GM12865 (cell line): ENCODE data around the gene ISYNA1.

Source experiments
- DNase-seq: peaks from one replicate; pipeline ENCODE4 v3.0.0; 2010; ENCODE audit warnings: low read depth
- H3K4me3 ChIP-seq: 2 replicates; pipeline ENCODE4 v1.5.1; 2011; ENCODE audit warnings: mild to moderate bottlenecking, low read depth, low read length, control low read depth
- TF ChIP-seq, protein P1 (sequence below): IDR thresholded peaks from 2 replicates; pipeline ENCODE4 v1.5.1; 2011; ENCODE audit warnings: low read length, control low read depth, low read depth, inconsistent platforms; ENCODE audit not compliant: insufficient read depth; ENCODE audit errors: missing control alignments

ISYNA1 gene

GRCh38 chr19:18422530-18423191, 15.3 kb downstream of the ISYNA1 start:
- DNase-seq, result peak; percentile 55
- TF ChIP-seq, protein P1, sequence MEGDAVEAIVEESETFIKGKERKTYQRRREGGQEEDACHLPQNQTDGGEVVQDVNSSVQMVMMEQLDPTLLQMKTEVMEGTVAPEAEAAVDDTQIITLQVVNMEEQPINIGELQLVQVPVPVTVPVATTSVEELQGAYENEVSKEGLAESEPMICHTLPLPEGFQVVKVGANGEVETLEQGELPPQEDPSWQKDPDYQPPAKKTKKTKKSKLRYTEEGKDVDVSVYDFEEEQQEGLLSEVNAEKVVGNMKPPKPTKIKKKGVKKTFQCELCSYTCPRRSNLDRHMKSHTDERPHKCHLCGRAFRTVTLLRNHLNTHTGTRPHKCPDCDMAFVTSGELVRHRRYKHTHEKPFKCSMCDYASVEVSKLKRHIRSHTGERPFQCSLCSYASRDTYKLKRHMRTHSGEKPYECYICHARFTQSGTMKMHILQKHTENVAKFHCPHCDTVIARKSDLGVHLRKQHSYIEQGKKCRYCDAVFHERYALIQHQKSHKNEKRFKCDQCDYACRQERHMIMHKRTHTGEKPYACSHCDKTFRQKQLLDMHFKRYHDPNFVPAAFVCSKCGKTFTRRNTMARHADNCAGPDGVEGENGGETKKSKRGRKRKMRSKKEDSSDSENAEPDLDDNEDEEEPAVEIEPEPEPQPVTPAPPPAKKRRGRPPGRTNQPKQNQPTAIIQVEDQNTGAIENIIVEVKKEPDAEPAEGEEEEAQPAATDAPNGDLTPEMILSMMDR, result no peak
- H3K4me3 ChIP-seq, result peak overlapping the region; percentile 4; the same call in 1 of the 2 replicates

DNA sequence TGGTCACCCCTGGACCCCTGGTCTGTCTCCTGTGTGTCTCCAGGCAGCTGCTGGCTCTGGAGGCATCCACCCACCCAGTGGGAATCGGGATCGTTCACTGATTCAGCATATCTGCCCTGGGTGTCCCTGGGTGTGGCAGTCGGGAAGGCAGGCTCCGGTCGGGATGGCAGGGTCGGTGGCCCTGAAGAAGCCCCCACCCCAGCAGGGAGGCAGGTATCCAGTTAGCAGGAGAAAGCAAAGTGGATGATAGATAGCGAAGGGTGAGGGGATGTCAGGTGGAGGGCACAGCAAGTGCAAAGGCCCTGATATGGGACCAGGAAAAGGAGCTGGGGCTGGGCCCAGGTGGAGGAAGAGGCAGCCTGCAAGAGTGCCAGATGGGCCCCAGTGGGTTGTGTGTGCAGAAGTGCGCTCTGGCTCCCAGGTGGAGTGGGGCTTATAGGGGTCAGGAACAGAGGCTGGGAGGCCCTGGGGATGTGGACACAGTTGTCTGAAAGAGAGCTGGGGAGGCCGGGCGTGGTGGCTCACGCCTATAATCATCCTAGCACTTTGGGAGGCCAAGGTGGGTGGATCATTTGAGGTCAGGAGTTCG, 16.5 kb downstream of the ISYNA1 start:
- H3K4me3 ChIP-seq, result no peak overlapping the region
- no peak for DNase-seq
- TF ChIP-seq, protein P1, result no peak

- no peak for DNase-seq
- TF ChIP-seq, protein P1, result no peak
- H3K4me3 ChIP-seq, result peak overlapping the region; percentile 65
Observed at GRCh38 chr19:18420930-18421329, 17.0 kb downstream of the ISYNA1 start.

DNA sequence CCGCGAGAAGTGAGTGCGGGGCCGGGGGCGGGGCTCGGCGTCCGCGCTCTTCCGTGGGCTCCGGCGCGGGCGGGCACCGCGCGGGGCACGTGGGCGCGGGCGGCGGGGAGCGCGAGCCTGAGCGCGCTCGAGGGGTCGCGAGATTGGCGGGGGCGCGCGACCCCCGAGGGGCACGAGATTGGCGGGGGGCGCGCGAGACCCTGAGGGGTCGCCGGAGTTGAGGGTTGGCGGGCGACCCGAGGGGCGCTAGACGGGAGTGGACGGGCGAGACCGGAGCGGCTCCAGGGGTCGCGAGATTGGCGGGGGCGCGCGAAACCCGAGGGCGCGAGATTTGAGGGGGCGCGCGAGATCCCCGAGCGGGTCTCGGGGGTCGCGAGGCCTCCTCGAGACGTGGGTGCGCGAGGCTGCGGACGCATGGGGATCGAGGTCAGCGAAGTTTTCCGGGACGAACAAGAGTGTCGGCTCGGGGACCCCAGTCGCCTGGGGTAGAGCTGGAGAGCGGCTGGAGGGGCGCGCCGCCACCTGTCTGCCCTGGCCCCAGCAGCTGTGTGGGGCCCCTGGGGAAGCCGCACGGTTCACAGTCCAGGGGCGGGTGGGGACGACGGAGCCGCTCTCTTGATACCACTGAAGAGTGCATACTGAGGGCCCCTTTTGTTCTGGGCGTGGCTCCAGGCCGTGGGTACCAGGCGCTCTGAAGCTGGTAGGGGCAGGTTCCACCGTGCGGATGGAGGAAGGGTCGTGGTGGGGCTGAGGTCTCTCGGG, 18.1 kb downstream of the ISYNA1 start:
- peak; percentile 55 for DNase-seq
- peak overlapping the region; percentile 65 for H3K4me3 ChIP-seq
- TF ChIP-seq, protein P1, result no peak

DNA sequence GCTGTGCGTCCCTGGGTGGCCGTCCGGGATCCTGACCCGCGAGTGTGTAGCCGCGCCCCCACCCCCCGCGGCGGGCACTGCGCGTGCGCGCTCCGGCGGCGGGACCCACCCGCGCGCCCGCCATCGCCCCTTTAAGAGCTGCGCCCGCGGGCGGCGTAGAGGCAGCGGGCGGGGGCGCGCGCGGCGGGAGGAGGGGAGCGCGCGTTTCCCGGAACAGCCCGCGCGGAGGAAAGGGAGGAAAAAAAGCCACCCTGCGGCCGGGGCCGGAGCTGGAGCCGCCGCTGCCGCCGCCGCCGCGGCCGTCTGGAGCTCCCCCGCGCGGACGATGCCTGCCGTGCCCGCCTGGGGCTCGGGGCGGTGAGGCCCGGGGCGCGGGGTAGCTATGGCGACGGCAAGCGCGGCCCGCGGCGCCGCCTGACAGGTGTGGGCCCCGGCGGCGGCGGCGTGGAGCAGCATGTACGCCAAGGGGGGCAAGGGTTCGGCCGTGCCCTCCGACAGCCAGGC, 18.7 kb downstream of the ISYNA1 start, which contains the start of gene SSBP4:
SSBP4 (plus strand) TSS at position 204 of the 504 bp plus-strand sequence; CDS start at position 455, 251 bp downstream.
- TF ChIP-seq, protein P1, result peak; percentile 34
- DNase-seq, result peak; percentile 85
- H3K4me3 ChIP-seq, result peak within 1 kb of the TSS; percentile 65

DNA sequence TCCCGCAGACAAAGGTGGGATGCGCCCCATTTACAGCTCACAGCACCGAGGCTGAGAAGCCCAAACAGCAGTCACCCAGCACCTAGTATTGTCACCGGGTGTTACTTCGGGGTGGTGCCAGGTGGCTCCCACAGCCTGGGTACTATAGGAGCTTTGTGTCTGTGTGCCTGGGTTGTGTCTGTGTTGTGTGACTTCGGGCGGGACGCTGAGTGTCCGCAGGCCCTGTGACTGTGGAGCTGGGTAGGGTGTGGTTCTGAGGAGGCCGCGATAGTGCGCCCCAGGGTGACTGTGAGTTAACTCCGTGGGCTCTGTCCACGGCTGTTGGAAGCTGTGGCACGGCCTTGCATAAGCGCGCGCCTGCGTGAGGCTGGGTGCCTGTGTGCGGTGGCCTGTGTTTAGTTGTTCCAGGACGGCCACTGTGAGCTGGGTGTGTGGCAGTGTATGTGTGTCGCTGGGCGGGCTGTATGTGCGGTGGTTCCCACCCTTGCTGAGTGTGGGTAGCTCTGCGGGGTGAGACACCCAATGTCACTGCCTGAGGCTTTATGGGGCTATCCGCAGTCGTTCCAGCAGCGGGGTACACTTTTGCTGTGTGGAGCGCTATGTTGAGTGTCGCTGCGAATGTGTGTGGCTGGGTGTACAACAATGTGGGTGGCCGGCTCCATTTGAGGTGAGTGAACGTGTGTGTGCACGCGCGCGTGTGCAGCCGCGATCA, 19.3 kb downstream of the ISYNA1 start:
- peak; percentile 19 for DNase-seq
- TF ChIP-seq, protein P1, result no peak
- H3K4me3 ChIP-seq, result peak overlapping the region; percentile 34
